GM12873 (cell line): ENCODE results near the gene PCNX2.

Experiments
- TF ChIP-seq, protein P1 (sequence below): IDR thresholded peaks from 2 replicates; pipeline ENCODE4 v1.5.1; 2012; ENCODE audit warnings: low read depth, mild to moderate bottlenecking, moderate library complexity, low read length, control low read depth; ENCODE audit not compliant: insufficient read depth; ENCODE audit errors: missing control alignments

Gene PCNX2

DNA sequence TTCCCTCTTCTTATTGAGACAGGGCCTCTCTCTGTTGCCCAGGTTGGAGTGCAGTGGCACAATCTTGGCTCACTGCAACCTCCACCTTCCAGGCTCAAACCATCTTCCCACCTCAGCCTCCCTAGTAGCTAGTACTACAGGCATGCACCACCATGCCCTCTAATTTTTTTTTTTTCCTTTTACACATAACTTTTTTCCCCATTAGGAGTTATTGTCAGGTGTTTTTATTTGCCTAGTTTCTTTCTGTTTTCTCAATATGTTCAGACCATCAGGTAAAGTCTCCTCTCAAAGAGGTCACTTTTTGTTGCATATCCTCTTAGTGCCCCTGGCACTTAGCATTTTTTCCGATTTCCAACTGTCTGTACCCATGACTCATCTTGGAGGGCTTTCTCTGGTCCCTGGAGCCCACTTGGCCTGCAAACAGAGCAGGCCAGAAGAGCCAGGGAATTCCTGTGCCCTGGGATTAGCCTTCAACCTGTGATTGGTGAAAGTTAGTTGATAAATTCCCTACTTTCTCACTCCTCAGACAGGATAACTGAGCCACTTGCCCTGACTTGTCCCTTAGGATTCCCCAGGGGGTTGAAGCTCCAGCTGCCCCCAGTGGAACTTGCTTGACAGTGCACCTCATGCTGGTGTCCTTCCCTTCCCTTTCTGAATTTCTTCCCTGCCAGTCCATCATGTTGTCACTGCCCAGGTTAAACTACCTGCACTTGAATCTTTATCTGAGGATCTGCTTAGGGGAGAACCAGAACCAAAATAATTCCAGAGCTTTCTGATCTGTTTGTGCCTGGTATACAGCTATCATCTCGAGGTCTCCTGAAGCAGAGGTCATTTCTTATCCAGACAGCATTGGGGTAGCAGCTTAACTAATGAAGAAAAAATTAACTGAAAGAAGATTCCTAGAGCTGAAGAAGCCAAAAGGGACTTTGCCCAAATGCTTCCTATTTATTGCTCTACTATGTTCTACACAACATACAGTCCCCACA, 342.7 kb downstream of the PCNX2 start:
- TF ChIP-seq, protein P1, sequence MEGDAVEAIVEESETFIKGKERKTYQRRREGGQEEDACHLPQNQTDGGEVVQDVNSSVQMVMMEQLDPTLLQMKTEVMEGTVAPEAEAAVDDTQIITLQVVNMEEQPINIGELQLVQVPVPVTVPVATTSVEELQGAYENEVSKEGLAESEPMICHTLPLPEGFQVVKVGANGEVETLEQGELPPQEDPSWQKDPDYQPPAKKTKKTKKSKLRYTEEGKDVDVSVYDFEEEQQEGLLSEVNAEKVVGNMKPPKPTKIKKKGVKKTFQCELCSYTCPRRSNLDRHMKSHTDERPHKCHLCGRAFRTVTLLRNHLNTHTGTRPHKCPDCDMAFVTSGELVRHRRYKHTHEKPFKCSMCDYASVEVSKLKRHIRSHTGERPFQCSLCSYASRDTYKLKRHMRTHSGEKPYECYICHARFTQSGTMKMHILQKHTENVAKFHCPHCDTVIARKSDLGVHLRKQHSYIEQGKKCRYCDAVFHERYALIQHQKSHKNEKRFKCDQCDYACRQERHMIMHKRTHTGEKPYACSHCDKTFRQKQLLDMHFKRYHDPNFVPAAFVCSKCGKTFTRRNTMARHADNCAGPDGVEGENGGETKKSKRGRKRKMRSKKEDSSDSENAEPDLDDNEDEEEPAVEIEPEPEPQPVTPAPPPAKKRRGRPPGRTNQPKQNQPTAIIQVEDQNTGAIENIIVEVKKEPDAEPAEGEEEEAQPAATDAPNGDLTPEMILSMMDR: peak; percentile 91

DNA sequence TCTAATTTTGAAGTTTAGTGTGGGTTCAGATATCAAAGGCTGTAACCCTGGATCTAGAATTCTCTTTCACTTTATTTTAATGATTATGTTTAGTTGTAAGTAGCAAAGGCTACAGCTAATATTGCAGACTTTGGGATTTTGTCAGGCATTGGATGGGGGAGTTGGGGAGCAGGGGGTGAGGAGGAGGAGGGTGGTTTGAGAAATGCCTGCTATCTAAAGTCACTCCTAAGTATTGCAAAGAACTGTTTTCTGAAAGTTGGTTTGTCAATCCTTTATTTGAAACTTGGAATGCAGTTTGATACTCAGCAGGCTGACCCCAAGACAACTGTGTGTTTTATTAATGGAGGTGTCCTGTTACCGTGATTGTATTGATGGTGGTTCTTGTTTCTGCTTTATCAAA, 343.9 kb downstream of the PCNX2 start:
- TF ChIP-seq, protein P1: no peak

DNA sequence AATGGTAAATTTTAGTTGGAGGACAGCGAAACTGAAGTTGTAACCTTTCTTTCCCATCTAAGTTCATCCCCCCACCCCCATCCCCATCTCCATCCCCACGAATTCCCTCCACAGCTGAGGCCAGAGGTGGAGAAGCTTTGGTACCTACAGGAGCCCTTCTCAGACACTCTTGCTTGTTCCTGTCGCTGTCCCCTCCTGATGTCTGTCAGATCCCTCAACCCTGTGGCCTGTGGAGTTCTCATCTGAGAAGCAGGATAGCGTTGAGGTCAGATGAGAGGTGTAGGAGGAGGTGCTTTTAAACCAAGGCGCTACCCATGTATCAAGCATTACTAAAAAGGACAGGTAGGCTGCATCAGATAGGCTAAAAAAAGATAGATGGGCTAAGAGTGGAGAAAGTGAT, 344.3 kb downstream of the PCNX2 start:
- TF ChIP-seq, protein P1: no peak

DNA sequence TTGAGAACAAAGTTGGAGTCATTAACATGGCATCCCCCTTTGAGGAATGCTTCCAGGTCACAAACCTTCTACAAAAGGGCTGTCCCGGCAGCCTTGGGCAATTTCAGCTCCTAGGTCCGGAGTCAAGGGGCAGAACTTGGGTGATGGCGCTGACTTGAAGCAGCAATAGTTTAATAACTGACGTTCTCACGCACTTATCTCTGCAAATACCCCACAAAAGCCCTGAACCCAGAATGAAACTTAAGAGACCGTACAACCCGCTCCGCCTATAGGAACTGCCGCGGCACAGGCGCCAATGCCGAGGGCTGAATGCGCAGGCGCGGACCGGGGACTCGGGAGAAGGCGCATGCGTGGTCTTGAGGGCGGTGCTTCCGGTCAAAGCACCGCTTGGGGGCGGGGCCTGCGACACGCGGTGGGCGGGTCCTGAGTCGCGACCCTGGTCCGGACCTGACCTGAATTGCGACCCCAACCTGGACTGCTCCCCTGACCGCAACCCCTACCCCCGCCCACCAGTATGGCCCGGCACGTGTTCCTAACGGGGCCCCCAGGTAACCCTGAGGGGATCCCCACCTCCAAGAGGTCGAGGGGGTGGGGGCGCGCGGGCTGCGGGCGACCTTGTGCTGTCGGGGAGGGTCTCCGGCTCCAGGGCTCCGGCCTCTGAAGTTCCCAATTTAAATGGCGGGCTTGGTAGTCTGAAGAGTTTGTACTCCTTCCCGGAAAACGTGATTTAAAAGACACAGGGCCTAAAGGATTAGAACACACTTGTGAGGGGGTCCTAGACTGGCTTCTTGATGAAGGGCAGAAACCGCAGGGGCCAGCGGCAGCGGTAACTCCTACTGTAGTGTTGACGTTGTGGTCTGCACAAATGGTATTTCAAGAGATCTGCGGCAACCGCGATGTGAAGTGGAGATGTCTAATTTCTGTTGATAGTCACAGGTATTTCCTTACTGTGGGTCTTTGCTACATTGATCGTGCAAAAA, 345.0 kb downstream of the PCNX2 start, which contains the start of gene NTPCR:
NTPCR (plus strand) TSS at position 415 of the 980 bp plus-strand sequence; CDS start at position 515, 100 bp downstream.
- TF ChIP-seq, protein P1: no peak

DNA sequence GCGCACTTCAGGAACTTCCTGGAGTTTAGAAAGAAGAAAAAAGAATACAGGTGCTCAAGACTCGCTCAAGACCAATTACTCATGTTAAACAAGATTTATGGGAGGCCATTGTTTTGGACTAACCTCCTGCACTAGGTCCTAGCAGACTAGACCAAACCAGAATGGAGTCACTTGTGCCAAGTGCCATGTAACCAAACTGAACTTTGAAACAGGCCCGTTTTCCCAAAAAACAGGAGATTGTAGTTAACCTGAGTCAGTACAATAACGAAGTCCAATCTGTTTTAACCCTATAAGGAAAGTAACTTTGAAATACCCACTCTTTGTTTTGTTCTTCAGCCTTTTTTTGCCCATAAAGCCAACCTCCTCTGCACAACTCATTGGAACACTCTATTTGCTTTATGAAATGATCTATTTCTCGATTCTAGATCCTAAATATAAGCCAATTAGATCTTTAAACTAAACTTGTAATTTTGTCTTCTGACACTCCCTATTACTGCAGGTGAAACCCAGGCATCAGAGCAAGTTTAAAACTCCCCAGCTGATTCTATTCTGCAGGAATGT, 345.8 kb downstream of the PCNX2 start:
- TF ChIP-seq, protein P1: no peak

DNA sequence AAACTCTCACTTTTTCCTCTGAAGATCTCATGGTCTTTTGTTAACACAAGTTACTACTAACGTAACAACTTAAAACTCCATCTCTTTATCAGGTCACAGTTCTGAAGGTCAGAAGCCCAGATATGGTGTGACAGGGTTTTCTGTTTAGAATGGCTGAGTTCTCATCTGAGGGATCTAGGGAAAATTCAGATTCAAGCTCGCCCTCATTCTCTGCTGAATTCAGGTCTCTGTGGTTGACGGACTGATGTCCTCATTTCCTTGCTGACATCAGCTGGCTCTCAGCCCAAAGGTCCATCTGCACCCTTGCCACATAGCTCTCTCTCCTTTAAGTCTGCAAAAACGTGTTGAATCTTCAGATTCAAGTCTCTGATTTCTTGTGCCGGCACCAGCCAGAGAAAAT, 351.2 kb downstream of the PCNX2 start:
- TF ChIP-seq, protein P1: no peak

DNA sequence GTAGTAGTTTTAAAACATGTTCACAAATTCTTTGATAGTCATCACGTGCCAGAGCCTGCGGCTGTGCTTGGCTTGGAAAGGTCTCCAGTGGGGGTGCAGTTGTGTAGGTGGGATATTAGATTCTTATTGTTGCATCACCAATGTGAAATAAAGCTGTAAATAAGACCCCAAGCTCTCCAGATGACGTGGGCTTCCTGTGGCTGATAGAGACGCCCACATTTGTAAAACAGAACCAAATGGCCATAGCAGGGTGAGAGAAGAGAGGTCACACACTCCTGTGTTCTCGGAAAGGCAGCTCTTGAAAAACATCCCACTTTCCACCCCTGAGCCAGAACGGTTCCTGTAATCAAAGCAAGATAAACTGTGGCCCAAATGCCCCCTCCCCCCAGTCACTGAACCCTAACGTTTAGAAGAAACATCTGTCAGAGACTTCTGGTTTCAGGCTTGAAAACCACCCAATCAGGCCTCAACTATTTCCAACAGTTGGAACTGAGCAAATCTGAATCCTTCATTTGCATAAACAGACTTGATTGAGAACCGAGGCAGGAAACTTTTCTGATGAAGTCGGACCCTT, 351.8 kb downstream of the PCNX2 start:
- TF ChIP-seq, protein P1: no peak
